ENCODE measurements around the gene XRCC5.

GRCh38 chr2:216134958-216135541 lies 25.9 kb downstream of the XRCC5 start:
- no peak for TF ChIP-seq ZFP3 (CRISPR knock-in tag; IDR thresholded peaks at IDR 0.05)
- TF ChIP-seq RARB (CRISPR knock-in tag; IDR thresholded peaks at IDR 0.05) = no peak
- no peak for TF ChIP-seq OSR1 (CRISPR knock-in tag; IDR thresholded peaks at IDR 0.05)
- TF ChIP-seq ARNTL (CRISPR knock-in tag; IDR thresholded peaks at IDR 0.05; ENCODE audit: borderline replicate concordance, low read depth) = no peak
- no peak for TF ChIP-seq CREB5 (CRISPR knock-in tag; IDR thresholded peaks at IDR 0.05; ENCODE audit: low read depth)
- no peak for TF ChIP-seq TOX (CRISPR knock-in tag; IDR thresholded peaks at IDR 0.05; ENCODE audit: borderline replicate concordance)
- no peak for TF ChIP-seq ESRRG (CRISPR knock-in tag; IDR thresholded peaks at IDR 0.05)
- no peak for TF ChIP-seq CSDC2 (CRISPR knock-in tag; IDR thresholded peaks at IDR 0.05)
- TF ChIP-seq ZC3H10 (CRISPR knock-in tag; IDR thresholded peaks at IDR 0.05) = no peak
- no peak for TF ChIP-seq PPARA (CRISPR knock-in tag; IDR thresholded peaks at IDR 0.05; ENCODE audit: borderline replicate concordance)
- no peak for TF ChIP-seq CSRNP3 (CRISPR knock-in tag; IDR thresholded peaks at IDR 0.05)
- no peak for TF ChIP-seq TCF4 (CRISPR knock-in tag; IDR thresholded peaks at IDR 0.05; ENCODE audit: borderline replicate concordance)
